ENCODE results near the gene SPATA31C2. TPM values are rescaled to one million over a fixed set of nuclear protein-coding genes. Genes with fewer than 3 reads are reported as not detected.
"Not testable (repeated sequence)": the region's sequence is repeated elsewhere in the genome, so short reads cannot be mapped to it uniquely, and the experiment has no call there.

The SPATA31C2 gene
- total RNA-seq, 1 donor from 2014 or later, result not detected

GRCh38 chr9:88127700-88128300, 10.5 kb downstream of the SPATA31C2 start:
- not testable (repeated sequence) for DNase-seq (ENCODE audit: low read depth, low spot score)

GRCh38 chr9:88123413-88123812, 14.9 kb downstream of the SPATA31C2 start:
- DNase-seq (ENCODE audit: low read depth, low spot score), result not testable (repeated sequence)

DNA sequence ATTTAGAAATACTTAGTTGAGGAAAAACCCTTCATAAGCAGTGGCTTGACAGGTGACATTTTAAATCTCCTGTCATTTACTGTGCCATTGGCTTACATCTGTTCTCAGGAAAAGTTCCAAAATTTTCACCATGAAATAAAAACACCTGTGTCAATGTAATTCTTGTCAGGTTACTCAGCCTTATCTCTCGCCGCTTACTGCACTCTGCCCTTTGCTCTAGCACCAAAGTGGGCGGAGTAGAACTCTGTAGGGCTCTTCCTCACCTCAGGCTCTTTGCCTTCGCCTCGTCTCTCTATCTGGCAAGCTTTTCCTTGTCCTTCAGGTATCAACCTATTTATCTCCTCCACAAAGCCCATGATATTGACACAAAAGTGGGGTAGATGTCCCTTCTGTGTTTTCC, 20.2 kb downstream of the SPATA31C2 start:
- not testable (repeated sequence) for DNase-seq (ENCODE audit: low read depth, low spot score)

DNA sequence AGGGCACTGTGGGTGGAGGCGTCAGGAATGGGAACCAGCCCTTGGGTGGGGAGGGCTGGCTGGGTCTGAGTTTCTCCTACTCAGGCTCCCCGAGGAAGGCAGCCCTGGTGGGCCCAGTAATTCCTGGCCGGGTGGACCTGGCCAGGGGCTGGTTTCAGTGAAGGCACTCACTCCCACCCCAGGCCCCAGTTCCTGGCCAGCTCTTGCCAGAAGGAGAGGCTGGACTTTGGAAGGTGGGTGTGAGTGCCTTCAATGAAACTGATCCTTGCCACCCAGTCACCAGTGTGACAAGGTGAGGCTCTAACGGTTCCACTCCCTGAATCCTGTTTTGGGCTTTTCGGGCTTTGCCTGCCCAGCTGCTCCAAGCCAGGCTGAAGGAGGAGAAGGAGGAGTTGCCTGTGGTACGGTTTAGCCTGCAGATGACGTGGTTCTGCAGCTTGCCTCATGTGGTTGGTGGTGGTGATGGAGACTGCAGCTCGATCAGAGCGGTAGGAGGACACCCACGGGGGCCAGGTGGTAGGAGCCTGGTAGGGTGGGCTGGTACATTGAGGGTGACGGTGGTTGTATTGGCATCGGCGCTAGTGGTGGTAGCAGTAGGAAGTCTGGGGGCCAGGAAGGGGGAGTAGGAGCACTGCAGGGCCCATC, 23.2 kb downstream of the SPATA31C2 start:
- not testable (repeated sequence) for DNase-seq (ENCODE audit: low read depth, low spot score)

- DNase-seq (ENCODE audit: low read depth, low spot score), result not testable (repeated sequence)
Measured at GRCh38 chr9:88114283-88114967, 23.9 kb downstream of the SPATA31C2 start.

DNA sequence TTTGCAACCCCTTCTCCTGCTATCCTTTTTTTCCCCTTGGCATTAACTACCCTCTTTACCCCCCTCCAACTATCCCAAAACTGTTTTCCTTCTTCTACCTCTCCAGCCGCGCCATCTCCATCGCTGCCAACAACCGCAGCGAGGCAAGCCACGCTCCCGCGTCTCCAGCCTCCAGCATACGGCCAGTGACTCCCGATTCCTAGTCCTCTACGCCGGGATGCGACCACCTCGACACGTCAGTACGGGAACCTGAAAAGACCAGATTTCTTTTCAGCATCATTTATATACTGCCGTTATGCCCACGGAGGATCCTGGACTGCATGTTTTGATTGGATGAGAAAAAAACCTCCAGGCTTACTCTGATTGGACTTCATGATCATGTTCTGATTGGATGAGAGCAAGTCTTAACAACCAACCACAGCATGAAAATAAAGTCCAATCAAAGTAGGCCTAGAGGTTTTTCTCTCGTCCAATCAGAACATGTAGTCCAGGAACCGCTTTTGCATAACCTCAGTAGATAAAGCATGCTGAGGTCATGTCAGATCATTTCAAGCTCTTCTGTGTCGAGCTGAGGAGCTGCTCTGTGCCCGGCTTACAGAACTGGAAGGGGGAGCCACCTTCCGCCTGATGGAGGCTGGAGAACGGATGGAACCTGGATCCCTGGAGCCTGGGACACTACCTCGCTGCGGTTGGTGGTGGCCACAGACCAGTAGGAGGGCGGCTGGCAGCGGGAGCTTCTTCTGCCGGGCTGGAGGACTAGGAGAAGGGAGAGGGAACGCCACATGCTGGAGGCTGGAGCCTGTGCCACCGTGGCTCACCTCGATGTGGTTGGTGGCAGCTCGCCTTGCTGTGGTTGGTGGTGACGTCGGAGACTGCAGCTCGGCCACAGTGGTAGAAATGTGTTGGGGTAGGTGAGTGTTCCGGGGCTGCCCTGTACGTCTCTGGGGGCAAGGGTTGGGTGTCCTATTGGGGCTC, 24.8 kb downstream of the SPATA31C2 start:
- DNase-seq (ENCODE audit: low read depth, low spot score), result not testable (repeated sequence)

- DNase-seq (ENCODE audit: low read depth, low spot score), result no peak
Measured at GRCh38 chr9:88110026-88110425, 28.2 kb downstream of the SPATA31C2 start.

DNA sequence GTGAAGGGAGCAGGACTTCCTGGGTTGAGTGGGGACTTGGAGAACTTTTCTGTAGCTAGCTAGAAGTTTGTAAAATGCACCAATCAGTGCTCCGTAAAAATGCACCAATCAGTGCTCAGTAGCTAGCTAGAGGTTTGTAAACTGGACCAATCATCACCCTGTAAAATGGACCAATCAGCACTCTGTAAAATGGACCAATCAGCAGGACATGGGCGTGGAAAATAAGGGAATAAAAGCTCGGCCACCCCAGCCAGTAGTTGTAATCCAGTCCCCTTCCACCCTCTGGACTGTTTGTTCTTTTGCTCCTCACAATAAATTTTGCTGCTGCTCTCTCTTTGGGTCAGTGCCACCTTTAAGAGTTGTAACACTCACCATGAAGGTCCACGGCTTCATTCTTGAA, 29.5 kb downstream of the SPATA31C2 start:
- DNase-seq (ENCODE audit: low read depth, low spot score), result no peak

DNA sequence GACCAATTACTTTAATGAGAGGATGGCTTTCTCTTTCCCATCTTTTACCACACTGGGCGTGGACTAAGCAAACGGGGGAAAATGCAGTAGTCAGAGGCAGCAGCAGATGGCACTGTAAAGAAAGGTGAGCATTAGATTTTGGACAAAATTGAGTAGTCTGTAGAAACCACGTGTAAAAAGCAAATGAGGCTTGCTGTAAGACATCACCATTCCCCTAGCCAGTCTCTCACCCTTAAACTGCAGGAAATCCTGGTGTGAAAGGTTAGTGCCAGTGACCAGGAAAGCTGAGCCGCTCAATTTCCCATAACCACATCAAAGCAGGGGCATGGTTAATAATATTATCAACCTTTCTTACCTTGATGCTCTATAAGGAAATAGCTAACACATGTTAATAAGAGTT, 31.8 kb downstream of the SPATA31C2 start:
- no peak for DNase-seq (ENCODE audit: low read depth, low spot score)

GRCh38 chr9:88092797-88093331, 45.4 kb downstream of the SPATA31C2 start:
- DNase-seq (ENCODE audit: low read depth, low spot score), result no peak

DNA sequence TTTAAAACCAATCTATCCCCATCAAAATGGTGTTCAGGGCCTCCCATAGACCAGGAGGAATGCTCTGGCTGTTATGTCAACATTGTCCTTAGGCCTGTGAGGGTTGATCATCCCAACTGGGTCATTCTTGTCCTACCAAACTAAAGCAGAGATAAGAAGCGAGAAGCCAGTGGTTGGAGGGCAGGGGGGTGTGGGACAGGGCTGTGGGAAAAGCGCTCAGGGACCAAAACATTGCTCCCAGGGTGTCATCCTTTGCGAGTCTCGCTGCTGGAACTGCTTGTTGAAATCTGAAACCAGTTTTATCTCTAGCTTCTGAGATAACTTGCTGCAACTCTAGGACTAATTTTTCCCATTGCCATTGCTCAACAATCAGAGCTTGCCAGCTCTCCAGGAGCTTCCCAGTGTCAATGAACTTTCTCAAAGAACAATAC, 48.1 kb downstream of the SPATA31C2 start:
- no peak for DNase-seq (ENCODE audit: low read depth, low spot score)

DNA sequence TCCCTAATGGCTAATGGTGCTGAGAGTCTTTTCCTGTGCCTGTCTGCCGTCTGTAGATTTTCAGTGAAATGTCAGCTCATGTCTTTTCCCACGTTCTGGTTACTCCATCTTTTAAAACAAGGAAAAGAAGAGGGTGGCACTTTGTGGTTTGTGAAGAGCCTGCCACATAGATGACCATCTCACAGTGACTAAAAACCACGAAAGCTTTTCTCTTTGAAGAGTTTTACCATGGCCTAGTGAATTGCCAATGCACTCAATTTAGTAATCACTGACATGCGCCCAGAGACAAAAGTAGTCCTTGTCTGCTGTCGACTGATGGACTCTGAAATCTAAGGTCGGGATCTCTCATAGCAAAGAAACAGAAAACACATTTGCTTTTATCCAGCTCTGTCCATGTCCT, 50.4 kb downstream of the SPATA31C2 start:
- no peak for DNase-seq (ENCODE audit: low read depth, low spot score)

DNA sequence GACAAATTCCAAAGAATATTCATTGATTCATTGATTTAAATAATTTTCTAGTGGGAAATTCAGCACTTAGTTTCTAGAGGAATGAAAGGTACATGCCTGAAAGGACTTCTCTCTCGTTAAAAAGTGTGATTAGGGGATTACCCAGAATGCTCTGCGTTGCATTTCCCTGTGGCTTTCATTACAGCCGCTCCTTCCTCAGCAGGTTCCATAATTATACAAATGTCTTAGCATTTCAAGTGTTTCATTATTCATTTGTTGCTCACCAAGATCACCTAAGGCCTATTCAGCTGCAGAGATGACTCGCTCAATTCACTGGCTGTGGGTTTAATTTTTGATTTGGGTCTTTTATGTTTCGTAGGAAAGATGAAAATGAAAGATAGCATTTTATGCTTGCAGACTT, 52.8 kb downstream of the SPATA31C2 start:
- DNase-seq (ENCODE audit: low read depth, low spot score), result no peak

GRCh38 chr9:88084357-88085183, 53.7 kb downstream of the SPATA31C2 start:
- no peak for DNase-seq (ENCODE audit: low read depth, low spot score)

Other genes starting within 250 kb of the SPATA31C2 start
- gene SPATA31C1, start 220.5 kb downstream of the SPATA31C2 start, total RNA-seq, result not detected in 2 replicates
- 0.35 and 0.46 TPM in 2 replicates for gene CDK20, start 163.9 kb downstream of the SPATA31C2 start, total RNA-seq
- 48.5 and 55.6 TPM in 2 replicates for gene SPIN1, start 250.0 kb upstream of the SPATA31C2 start, total RNA-seq

Data from pulmonary artery endothelial cell (primary cell).